Stimulated activated CD8-positive, alpha-beta memory T cell treated with anti-CD3 and anti-CD28 coated beads, Interleukin-2, amount 100 ng/mL, for 48 hours (primary cell): ENCODE measurements around the gene REN.

Source experiments
- DNase-seq, 2 donors: peaks; one replicate each; pipeline ENCODE4 v3.0.0-alpha.2; 2020; ENCODE audit warnings: low read depth in 2 of 2

The REN gene

DNA sequence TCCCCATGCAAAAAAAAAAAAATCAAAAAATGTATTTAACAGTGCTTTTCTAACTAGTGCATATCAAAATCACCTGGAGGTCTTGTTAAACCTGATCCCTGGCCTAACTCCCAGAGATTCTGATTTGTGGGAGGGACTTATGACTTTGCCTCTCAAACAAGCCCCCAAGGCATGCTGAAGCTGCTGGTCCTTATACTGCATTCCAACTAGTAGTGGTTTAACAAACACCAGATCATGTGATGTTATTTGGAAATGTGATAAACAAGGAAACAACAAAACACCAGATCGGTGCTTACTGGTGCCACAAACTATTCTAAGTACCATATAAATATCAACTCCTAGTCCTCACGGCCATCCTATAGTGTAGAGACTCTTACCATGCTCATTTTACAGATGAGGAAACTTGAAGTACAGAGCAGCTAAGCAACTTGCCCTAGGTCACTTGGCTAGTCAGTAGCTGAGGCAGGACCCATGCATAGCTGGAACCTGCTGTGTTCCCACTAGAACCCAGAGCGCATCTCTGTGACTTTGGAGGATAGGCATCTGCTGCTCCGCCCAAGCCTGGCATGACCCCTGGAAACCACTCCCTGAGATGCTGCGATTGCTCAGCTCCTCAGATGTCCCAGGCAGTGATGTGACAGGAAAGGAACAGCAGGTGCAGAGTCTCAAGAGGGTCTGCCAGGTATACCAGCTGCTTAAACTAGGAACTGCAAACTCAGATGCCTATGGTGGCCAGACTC is 55.1 kb downstream of the REN start:
- DNase-seq, result no peak

DNA sequence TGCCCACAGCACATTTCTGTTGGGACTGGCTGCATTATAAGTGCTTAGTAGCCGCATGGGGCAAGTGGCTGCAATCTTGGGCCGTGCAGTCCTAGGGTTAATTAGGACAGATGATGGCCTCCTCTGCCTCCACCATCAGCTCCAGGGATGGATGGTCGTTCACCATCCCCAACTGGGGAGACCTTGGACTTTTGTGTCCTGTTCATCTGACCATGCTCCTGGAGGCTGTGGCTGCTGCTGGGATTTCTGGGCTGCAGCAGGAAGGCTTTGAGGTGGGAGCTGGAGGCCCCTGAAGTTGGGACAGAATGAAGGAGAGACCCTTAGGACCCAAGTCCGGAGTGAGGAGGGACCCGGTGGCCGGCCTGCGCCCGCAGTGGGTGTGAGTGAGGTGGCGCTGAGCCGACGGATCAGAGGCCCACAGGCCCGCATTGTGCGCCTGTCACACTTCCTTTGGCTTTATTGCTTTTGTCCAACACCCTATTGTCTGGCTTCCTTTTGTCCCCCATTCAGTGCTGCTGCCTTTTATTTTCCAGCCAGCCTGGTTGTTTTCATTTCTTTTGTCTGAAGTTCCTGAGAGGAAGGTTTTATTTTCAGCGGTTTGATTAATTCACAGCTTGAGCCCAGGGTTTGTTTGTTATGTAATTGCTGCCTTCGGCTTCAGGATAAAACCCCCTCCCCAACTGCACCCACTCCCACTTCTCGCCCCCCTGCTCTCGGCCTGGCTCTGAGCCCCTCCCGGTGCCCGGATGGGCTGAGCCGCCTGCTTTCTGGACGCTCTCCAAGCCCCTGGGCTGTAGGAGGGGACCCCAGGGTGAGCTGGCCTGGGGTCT is 57.6 kb downstream of the REN start:
- no peak for DNase-seq

DNA sequence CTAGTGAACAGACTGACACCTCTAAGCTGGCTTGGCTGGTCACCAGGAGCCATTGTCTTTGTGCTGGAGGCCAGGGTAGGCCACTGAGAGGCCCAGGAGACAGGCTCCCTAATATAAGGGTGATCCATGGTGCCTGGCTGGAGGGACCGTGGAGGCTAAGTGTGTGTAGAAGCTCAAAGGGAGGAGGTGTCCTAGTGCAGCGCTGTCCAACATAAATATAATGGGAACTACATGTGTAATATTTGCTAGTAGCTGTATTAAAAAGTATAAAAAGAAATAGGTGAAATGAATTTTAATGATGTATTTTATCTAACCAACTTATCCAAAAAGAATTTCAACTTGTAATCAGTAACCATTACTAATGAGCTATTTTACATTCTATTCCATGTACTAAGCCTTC is 58.2 kb downstream of the REN start:
- no peak for DNase-seq

DNA sequence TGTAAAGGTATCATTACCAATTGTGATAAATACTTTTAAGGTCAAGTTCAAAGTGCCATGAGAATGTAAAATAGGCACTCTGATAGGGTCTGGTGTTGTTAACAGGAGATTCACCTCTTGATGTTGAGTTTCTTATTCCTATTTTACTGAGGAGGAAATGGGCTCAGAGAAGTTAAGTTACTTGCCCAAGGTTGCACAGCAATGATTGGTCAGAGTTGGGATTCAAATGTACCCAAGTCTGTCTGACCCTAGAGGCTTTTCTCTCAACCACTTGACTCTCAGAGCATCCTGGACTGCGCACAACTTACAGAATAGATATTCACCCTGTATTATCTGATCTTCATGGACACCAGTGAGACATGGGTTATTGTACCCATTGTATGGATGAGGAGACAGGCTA is 59.3 kb downstream of the REN start:
- no peak for DNase-seq

DNA sequence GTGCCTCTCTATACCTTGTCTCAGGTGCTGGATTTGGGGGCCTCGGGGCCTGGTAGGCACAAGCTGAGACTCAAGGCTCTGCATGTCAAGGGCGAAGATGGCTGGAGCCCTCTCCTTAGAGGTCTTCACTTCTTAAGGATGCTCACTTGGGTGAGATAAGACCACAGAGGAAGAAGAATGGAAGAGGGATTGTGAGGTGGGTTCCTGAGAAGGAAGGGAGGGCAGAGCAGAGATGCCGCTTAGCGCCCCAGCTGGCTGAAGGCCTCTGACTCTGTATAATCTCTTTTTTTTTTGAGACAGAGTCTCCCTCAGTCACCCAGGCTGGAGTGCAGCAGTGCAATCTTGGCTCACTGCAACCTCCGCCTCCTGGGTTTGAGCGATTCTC is 61.0 kb downstream of the REN start:
- no peak for DNase-seq
